ENCODE data around the gene KPNA2.
"Not testable (repeated sequence)": the region's sequence is repeated elsewhere in the genome, so short reads cannot be mapped to it uniquely, and the experiment has no call there.

The KPNA2 gene

DNA sequence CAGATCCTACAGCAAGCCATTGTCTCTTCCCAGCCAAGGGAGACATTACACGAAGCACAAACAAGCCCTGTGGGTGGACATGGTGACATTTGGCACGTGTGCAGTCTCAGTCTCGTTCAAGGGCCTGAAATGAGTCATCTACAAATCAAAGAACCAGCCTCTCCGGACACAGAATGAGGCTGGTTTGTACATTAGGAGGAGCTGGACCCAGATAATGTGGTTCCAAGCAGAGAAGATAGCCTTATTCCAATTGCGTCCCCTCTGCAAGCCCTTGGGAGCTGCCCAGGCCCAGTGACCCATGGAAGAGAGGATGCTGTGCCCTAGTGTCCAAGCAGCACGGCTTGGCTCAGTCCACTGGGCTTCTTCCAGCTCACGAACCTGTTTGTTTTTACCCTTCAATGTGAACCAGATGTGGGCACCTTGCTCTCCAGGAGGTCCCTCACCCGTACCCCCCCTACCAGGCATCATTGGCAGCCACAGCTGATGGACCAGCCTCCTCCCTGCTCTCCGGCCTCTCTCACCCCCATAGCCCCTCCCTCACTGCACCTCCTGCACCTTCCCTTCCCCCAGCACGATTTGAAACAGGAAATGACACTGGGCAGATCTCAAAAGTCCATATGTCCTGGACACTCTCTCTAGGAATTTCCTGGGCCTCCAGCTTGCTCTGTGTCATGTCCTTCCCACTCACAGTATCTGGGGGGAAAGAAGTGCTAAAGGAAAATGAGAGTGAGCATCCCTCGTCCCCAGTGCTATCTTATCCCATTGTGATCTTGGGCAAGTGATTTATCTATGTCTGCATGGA, 26.2 kb downstream of the KPNA2 start:
- no peak for DNase-seq

DNA sequence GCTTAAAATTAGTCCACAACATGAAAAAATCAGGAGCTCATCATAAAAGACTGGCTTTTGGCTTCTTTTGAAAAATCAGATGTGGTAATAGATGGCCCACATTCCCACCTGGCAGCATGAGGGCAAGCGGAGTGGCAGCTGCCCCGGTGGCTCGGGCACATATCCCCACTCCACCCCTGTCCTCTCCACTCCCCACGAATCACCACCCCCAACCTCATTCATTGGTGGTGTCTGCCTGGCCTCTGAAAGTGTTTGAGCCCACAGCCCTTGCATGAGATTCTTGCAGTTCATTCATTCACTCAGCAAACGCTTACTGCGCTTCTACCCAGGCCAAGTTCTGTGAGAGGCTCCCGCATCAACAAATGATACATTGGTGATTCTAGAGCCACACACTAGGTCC, 29.8 kb downstream of the KPNA2 start:
- DNase-seq, result not testable (repeated sequence)

DNA sequence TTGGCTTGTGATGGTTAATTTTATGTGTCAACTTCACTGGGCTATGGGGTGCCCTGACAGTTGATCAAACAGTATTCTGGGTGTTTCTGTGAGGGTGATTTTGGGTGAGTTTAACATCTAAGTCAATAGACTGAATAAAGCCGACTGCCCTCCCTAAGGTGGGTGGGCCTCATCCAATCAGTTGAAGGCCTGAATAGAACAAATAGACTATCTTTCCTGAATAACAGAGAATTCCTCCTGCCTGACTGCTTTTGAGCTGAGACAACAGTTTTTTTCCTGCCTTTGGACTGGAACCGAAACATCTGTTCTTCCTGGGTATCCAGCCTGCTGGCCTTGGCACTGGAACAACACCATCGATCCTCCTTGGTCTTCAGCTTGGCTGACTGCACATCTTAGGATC, 33.0 kb downstream of the KPNA2 start:
- DNase-seq, result not testable (repeated sequence)

DNA sequence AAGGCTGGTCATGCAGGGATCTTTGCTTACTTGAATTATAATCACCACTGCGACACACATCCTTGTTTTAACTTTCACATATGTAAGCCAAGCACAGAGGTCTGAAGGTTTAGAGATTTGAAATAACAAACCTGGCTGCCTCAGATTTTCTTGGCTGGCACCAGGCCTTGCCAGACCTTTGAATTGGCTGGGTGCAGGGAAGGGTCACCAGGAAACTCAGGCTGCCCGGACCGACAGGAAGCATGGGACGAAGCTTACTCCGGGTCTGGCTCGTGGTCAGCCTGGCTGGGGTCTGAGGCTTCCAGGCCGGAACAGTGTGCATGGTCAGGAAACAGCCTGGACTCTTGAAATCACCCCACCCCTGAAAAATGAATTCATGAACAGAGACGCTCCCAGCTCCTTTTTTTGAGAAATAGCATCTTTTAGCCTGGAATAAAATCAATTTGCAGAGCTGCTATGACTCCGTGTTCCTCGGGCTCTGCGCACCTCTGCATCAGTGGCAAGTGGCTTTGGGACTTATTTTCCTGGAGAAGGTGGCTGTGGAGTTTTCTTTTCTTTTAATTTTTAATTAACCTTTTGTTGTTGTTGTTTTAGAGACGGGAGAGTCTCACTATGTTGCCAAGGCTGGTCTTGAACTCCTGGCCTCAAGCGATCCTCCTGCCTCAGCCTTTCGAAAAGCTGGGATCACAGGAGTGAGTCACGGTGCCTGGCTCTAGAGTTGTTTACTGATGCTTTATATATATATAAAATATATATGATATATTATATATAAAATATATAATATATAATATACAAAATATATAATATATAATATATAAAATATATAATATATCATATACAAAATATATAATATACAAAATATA, 35.3 kb downstream of the KPNA2 start:
- not testable (repeated sequence) for DNase-seq

DNA sequence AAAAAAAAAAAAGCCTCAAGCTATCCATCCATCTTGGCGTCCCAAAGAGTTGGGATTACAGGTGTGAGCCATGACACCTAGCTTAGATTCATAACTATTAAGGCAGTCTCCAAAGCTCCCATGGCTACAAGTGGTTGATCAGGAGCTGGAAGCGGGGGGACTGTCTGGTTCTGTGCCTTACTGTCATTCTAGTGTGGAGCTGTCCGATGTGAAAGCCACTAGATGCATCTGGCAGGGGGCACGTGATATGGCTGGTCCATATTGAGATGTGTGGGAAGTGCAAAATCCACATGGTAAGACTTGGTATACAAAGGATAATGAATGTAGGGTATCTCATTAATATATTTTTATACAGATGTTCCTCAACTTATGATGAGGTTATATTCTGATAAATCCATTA, 38.7 kb downstream of the KPNA2 start:
- DNase-seq, result no peak

DNA sequence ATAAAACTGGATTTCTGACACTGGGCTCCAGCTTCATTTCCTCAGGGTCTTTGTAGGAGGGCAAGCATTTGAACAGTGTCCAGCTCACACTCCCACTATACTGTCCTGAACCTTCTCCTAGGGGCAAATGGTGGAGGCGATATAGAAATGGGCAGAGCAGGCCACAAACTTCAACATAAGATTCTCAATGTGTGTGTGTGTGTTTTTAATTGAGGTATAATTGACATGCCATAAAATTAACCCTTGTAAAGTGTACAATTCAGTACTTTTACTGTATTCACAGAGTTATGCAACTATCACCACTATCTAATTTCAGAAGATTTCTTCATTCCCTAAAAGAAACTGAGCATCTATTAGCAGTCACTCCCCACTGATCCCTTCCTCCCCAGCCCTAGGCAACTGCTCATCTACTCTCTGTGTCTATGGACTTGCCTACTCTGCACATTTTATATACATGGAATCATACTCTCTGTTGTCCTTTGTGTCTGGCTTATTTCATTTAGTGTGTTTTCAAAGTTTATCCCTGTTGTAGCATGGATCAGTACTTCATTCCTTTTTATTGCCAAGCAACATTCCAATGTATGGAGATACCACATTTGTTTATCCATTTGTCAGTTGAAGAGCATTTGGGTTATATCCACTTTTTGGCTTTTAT, 40.5 kb downstream of the KPNA2 start:
- DNase-seq, result not testable (repeated sequence)

DNA sequence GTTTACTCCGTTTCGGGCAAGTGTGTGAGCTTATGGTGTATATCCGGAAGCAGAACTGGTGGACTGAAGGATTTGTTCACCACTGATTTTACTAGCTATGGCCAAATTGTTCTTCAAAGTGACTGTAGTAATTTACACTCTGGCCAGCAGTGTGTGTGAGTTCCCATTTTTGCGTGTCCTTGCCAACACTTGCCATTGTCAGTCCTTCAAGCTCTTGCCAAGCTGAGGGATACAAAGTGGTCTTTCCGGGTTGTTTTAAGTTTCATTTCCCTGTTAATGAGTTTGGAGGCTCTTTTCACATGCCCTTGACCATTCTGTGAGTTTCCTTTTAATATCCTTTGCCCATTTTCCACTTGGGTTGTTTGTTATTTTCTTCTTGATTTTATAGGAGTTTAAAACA, 42.0 kb downstream of the KPNA2 start:
- DNase-seq, result not testable (repeated sequence)

DNA sequence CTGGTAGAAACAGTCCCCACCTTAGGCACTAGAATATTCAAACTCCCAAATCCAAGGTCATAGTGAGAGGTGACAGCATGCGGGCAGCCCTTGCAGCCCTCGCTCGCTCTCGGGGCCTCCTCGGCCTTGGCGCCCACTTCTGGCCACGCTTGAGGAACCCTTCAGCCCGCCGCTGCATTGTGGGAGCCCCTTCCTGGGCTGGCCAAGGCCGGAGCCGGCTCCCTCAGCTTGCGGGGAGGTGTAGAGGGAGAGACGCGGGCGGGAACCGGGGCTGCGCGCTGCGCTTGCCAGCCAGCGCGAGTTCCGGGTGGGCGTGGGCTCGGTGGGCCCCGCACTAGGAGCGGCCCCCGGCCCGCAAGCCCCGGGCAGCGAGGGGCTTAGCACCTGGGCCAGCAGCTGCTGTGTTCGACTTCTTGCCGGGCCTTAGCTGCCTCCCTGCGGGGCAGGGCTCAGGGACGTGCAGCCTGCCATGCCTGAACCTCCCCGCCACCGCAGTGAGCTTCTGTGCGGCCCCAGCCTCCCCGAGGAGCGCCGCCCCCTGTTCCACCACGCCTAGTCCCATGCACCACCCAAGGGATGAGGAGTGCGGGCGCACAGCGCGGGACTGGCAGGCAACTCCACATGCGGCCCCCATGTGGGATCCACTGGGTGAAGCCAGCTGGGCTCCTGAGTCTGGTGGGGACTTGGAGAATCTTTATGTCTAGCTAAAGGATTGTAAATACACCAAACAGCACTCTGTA, 45.0 kb downstream of the KPNA2 start:
- no peak for DNase-seq

DNA sequence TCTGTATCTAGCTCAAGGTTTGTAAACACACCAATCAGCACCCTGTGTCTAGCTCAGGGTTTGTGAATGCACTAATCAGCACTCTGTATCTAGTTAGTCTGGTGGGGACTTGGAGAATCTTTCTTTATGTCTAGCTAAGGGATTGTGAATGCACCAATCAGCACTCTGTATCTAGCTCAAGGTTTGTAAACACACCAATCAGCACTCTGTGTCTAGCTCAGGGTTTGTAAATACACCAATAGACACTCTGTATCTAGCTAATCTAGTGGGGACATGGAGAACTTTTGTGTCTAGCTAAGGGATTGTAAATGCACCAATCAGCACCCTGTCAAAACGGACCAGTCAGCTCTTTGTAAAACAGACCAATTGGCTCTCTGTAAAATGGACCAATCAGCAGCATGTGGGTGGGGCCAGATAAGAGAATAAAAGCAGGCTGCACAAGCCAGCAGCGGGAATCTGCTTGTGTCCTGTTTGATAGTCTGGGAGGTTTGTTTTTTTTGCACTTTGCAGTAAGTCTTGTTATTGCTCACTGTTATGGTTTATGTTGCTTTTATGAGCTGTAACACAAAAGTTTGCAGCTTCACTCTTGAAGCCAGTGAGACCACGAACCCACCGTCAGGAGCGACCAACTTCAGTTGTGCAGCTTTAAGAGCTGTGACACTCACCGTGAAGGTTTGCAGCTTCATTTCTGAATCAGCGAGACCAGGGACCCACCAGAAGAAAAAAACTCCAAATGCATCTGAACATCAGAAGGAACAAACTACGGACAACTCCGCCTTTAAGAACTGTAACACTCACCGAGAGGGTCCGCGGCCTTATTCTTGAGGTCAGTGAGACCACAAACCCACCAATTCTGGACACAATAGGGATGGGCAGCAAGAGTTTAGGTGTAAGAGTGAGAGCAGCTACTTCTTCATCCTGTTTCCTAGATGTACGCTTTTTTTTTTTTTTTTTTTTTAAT, 46.0 kb downstream of the KPNA2 start:
- not testable (repeated sequence) for DNase-seq

DNA sequence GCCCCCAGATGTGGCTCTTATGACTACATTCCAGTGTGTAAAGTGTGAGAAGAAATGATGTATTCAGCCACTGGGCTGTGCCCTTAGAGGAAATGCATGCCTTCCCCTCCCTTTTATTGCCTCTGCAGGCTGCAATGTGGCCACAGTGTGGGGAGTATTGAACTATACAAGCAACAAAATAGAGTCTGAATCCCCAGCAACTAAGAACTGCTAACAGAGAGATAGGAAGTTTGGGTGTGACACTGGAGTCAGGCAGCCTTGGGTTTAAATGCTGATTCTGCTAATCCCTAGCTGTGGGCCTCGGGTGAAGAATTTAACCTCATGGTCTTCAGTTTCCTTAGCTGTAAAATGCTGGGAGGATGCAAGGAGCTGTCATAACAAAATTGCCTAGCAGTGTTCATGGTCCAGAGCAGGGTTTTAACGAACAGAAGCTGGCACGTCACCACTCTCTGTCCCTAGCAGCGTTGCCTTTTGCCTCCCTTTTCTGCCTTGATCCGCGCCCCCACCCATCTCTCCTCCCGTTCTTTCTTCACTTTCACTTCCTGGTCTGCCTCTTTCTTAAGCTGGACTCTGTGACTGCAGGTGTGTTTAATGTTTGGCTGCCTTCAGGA, 50.3 kb downstream of the KPNA2 start:
- DNase-seq, result no peak

DNA sequence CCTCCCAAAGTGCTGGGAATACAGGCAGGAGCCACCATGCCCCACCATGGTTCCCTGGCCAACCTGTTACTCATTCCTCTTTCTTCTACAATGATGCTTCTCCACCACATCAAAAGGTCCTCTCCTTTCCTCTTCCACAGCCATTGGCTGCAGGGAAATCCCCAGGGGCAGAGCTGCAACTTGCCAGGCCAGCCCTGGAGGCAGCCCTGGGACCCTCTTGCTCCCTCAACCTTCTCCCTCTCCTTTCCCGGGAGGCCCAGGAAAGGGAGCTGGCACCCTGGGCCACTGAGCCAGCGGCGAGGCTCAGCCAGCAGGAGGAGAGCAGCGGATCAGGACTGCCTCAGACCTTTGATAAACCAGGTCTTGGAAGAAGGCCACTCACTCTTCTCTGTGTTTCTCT, 51.1 kb downstream of the KPNA2 start:
- DNase-seq, result not testable (repeated sequence)

DNA sequence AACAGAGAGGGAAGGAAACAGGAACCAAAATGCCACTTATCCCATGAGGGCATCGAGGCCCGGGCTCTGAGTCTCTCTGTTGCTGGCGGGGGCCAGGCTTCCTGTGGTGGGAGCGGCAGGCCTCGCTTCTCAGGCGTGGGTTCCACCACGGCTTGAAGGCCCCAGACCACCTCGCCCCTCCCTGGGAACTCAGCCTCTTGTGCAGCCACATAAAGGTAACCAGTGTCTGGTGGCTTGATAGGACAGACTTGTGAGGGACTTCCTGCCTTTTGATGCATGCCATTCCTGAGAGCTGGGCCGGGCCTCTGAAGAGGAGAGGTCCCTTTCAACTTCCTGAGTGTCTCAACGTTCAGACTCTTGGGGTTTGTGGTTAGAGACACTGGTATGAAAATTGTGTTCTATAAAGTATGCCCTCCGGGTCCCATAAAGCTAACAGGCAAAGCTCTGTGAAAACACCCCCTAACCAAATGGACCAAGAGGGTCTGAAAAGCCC, 51.6 kb downstream of the KPNA2 start:
- not testable (repeated sequence) for DNase-seq

DNA sequence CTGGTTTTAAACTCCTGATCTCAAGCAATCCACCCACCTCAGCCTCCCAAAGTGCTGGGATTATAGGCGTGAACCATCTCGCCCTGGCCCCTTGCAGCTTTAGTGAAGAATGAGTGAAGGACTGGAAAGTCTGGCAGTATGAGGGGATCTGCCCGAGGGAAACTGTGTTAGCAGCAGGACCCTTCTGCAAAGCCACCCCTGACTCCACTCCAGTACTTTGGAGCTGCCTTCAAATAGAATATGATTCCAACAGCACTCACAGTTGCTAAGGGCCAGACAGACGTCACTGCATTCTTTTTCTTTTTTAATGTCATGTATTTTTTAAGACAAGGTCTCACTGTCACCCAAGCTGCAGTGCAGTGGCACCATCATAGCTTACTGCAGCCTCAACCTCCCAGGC, 52.3 kb downstream of the KPNA2 start:
- DNase-seq, result no peak

DNA sequence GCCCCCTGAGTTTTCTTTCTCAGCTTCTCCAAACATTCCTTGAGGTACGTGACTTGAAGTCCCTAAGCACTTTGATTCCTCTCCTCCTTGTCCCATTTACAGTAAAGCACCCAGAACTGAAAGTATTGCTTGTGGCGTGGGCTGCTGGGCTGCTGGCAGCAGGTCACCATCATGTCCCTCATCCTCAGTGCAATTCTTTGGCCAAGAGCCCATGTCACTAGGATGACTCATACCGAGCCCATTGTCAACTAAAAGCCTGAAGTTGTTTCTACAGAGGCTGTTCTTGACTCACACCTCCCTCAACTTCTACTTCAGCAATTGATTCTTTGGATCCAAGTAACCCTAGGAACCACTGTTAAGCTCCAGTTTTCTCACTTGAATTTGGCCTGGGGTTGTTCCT, 54.3 kb downstream of the KPNA2 start:
- no peak for DNase-seq

DNA sequence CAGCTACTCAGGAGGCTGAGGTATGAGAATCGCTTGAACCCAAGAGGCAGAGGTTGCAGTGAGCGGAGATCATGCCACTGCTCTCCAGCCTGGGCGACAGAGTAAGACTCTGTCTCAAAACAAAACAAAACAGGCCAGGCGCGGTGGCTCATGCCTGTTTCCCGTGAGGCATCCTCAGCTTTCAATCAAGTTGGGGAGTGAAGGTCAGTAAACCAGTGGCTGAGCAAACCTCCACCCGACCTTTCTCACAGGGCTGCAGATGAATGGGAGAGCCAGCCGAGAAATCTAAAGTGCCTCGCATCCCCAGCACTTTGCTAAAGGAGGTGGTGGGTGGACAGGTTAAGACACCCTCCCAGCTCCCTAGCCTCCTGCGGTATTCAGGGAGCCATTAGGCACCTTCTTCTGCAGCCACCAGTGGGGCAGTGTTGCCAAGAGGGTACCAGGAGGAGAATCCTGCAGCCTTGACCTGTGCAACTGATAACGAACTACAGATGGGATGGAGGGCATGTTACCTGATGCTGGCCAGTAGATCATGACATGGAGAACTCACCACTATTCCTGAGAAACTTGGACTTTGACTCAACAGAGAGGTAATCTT, 59.0 kb downstream of the KPNA2 start:
- no peak for DNase-seq

DNA sequence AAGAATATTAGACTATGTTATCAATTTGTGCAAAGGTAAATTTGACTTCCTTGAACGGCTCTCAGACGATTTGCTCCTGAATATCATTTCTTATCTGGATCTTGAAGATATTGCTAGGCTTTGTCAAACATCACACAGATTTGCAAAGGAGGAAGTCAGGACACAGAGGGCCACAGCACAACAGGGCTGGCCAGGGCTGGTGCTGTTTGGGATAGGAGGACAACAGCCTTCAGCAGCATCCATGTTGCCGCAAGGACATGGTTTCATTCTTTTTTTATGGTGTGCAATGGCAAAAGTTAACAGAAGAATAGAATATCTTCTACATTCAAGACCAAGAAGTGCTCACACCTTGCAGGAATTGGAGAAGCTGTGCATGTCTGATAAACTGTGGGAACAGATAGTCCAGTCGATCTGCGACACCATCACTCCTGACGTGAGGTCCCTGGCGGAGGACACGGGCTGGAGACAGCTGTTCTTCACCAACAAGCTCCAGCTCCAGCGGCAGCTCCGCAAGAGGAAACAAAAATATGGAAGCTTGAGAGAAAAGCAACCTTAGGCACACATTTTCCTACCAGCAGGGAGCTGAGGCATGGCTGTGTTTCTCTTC, 59.8 kb downstream of the KPNA2 start:
- DNase-seq, result no peak

DNA sequence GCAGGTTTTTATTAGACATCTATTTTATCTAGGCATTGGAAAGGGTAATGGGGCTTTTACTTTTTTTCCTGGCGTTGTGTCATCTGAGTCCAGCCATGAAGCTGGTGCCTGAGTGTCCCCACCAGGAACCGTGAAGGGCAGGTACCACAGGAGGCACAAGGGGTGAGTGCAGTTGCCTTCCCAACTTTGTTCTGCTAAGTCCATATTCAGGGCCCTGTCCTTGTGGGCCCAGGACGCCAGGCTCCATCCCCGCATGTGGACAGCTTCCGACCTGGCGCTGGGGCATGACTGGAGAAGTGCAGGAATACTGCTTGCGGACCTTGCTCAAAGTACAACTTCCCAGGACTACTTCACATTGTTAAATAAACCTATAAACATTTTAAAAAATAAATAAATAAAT, 60.6 kb downstream of the KPNA2 start:
- DNase-seq, result no peak
